Kidney epithelial cell (primary cell): ENCODE results near the gene SPTB. TPM values are rescaled to one million over a fixed set of nuclear protein-coding genes. Genes with fewer than 3 reads are reported as not detected.

Experiments used
- DNase-seq: peaks from one replicate; pipeline ENCODE4 v3.0.0-alpha.2; 2010; ENCODE audit warnings: low read depth
- H3K27me3 ChIP-seq: 2 replicates; pipeline ENCODE4 v1.6.0; 2011; ENCODE audit warnings: low read length; ENCODE audit not compliant: control insufficient read depth, insufficient read depth
- H3K36me3 ChIP-seq: 2 replicates; pipeline ENCODE4 v1.5.1; 2011; ENCODE audit warnings: low read length; ENCODE audit not compliant: control insufficient read depth, insufficient read depth
- H3K4me3 ChIP-seq: 2 replicates; pipeline ENCODE4 v1.5.1; 2011; ENCODE audit warnings: low read depth, mild to moderate bottlenecking, control low read depth, low read length
- total RNA-seq: library from RNA; depleted of rRNA; stranded (reverse); fragments of >200 nt; gene quantifications from 2 replicates; pipeline ENCODE4 v1.2.3, GENCODE V29; 2015
- TF ChIP-seq, protein P1 (sequence below): IDR thresholded peaks from 2 replicates; pipeline ENCODE4 v1.5.1; 2011; ENCODE audit warnings: mild to moderate bottlenecking, moderate library complexity, low read length, control low read depth, inconsistent platforms; ENCODE audit not compliant: insufficient read depth, poor library complexity, severe bottlenecking

The SPTB gene
- total RNA-seq, 1 donor from 2014 or later = 0.54 TPM

GRCh38 chr14:64923015-64923414 lies 43.3 kb upstream of the SPTB start:
- peaks cover 3% of the 10 kb centered on the region for H3K36me3 ChIP-seq
- DNase-seq = no peak
- TF ChIP-seq, protein P1, sequence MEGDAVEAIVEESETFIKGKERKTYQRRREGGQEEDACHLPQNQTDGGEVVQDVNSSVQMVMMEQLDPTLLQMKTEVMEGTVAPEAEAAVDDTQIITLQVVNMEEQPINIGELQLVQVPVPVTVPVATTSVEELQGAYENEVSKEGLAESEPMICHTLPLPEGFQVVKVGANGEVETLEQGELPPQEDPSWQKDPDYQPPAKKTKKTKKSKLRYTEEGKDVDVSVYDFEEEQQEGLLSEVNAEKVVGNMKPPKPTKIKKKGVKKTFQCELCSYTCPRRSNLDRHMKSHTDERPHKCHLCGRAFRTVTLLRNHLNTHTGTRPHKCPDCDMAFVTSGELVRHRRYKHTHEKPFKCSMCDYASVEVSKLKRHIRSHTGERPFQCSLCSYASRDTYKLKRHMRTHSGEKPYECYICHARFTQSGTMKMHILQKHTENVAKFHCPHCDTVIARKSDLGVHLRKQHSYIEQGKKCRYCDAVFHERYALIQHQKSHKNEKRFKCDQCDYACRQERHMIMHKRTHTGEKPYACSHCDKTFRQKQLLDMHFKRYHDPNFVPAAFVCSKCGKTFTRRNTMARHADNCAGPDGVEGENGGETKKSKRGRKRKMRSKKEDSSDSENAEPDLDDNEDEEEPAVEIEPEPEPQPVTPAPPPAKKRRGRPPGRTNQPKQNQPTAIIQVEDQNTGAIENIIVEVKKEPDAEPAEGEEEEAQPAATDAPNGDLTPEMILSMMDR = no peak

DNA sequence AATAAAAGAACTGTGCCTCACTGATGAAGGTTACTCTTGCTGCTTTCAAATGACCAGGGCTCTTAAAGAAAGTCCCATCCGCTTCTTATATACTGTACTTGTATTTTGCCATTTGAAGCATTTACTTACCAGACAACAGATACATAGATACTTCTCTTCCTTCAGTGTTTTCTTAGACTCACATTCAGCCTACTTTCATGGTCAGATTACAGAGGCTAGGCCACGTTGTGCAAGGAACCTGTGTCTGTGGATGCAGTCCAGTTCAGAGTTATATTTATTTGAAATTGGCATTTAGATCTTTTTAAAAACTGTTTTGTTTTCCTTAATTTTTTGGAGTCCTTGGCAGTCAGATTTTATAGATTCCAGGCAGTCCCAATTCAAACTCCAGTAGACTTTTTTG lies 40.8 kb upstream of the SPTB start:
- TF ChIP-seq, protein P1 = no peak
- Histone ChIP-seq H3K27me3 (no peaks in the 10 kb centered on the region), H3K36me3 (peaks cover 3% of the 10 kb centered on the region), H3K4me3 (no peak overlapping the region)
- DNase-seq = no peak

More at GRCh38 chr14:64923015-64923414, 43.3 kb upstream of the SPTB start:
- H3K27me3 ChIP-seq = no peaks in the 10 kb centered on the region
- H3K4me3 ChIP-seq = no peak overlapping the region

- no peaks in the 10 kb centered on the region for H3K27me3 ChIP-seq
- TF ChIP-seq, protein P1 = no peak
- H3K36me3 ChIP-seq = no peaks in the 10 kb centered on the region
- DNase-seq = no peak
- no peak overlapping the region for H3K4me3 ChIP-seq
Observed at GRCh38 chr14:64919618-64920017, 39.9 kb upstream of the SPTB start.

GRCh38 chr14:64919215-64919614 lies 39.5 kb upstream of the SPTB start:
- Histone ChIP-seq H3K36me3 (no peaks in the 10 kb centered on the region), H3K27me3 (no peaks in the 10 kb centered on the region), H3K4me3 (no peak overlapping the region)
- TF ChIP-seq, protein P1 = no peak
- DNase-seq = no peak

- H3K27me3 ChIP-seq = no peaks in the 10 kb centered on the region
- H3K4me3 ChIP-seq = no peak overlapping the region
- no peaks in the 10 kb centered on the region for H3K36me3 ChIP-seq
- TF ChIP-seq, protein P1 = no peak
- no peak for DNase-seq
Observed at GRCh38 chr14:64918216-64918615, 38.5 kb upstream of the SPTB start.

DNA sequence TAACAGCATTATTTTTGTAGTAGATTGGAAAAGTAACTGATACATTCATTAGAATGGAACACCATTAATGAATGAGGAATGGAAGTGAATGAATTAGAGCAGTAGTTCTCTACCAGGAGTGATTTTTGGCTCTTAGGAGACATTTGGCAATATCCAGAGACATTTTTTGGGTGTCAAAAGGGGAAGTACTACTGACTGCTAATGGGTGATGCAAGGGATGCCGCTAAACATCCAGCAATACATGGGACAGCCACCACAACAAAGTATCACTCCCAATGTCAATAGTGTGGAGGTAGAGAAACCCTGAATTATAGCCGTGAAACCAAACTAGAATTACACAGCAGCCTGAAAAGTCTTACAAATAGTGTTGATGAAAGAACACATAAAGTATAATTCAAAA lies 36.1 kb upstream of the SPTB start:
- Histone ChIP-seq H3K4me3 (no peak overlapping the region), H3K27me3 (peaks cover 3% of the 10 kb centered on the region), H3K36me3 (no peaks in the 10 kb centered on the region)
- TF ChIP-seq, protein P1 = no peak
- no peak for DNase-seq
